CD4-positive, alpha-beta T cell treated with Interleukin-4 for 4 hours (primary cell): ENCODE data around the gene TNFRSF14.
"Not testable (repeated sequence)": the region's sequence is repeated elsewhere in the genome, so short reads cannot be mapped to it uniquely, and the experiment has no call there.

Source experiments
- DNase-seq: peaks from one replicate; pipeline ENCODE4 v3.0.0-alpha.2; 2020

TNFRSF14 gene

GRCh38 chr1:2554621-2555387, 1.4 kb upstream of the TNFRSF14 start:
- peak; percentile 55 for DNase-seq

GRCh38 chr1:2555634-2556276, 416 bp upstream of the TNFRSF14 start:
- peak; percentile 81 for DNase-seq

- DNase-seq: peak; percentile 57
These were observed 709 bp downstream of the TNFRSF14 start for GRCh38 chr1:2556678-2557481.

- DNase-seq: no peak
These were observed 1.6 kb downstream of the TNFRSF14 start for GRCh38 chr1:2557482-2558400.

GRCh38 chr1:2558420-2558819, 2.2 kb downstream of the TNFRSF14 start:
- no peak for DNase-seq

- DNase-seq: no peak
These were observed 2.7 kb downstream of the TNFRSF14 start for GRCh38 chr1:2558861-2559260.

GRCh38 chr1:2559509-2560298, 3.5 kb downstream of the TNFRSF14 start:
- DNase-seq: no peak

GRCh38 chr1:2560299-2561073, 4.3 kb downstream of the TNFRSF14 start:
- no peak for DNase-seq

- no peak for DNase-seq
These were observed 5.3 kb downstream of the TNFRSF14 start for GRCh38 chr1:2561446-2561845.

GRCh38 chr1:2561898-2562895, 6.0 kb downstream of the TNFRSF14 start:
- DNase-seq: no peak

- no peak for DNase-seq
These were observed 7.0 kb downstream of the TNFRSF14 start for GRCh38 chr1:2563205-2563604.

GRCh38 chr1:2564006-2564814, 8.0 kb downstream of the TNFRSF14 start:
- DNase-seq: no peak

GRCh38 chr1:2564815-2565374, 8.7 kb downstream of the TNFRSF14 start:
- DNase-seq: no peak

GRCh38 chr1:2566101-2567045, 10.2 kb downstream of the TNFRSF14 start:
- DNase-seq: no peak

- DNase-seq: no peak
These were observed 11.0 kb downstream of the TNFRSF14 start for GRCh38 chr1:2567083-2567679.

GRCh38 chr1:2568187-2568816, 12.1 kb downstream of the TNFRSF14 start:
- DNase-seq: not testable (repeated sequence)
